Testis (tissue), 3 donors: Measurements from ENCODE around the gene C2CD4C. TPM values are rescaled to one million over a fixed set of nuclear protein-coding genes. Genes with fewer than 3 reads are reported as not detected.
"Not testable (repeated sequence)": the region's sequence is repeated elsewhere in the genome, so short reads cannot be mapped to it uniquely, and the experiment has no call there.

Experiments used
- DNase-seq: peaks from one replicate; pipeline ENCODE4 v3.0.0-alpha.2; 2019
- H3K27ac ChIP-seq, 2 donors: fragments of 200-600 bp; sonication (generic); one replicate each; pipeline ENCODE4 v1.5.1; 2019
- H3K27me3 ChIP-seq: fragments of 200-600 bp; sonication (generic); one replicate; pipeline ENCODE4 v1.5.1; 2019
- H3K36me3 ChIP-seq: fragments of 200-600 bp; sonication (generic); one replicate; pipeline ENCODE4 v1.5.1; 2017; ENCODE audit warnings: low read depth; ENCODE audit errors: missing control alignments
- H3K4me1 ChIP-seq: fragments of 200-600 bp; sonication (generic); one replicate; pipeline ENCODE4 v1.5.1; 2019
- H3K4me3 ChIP-seq, 2 donors: fragments of 200-600 bp; sonication (generic); one replicate each; pipeline ENCODE4 v1.5.1; 2017 to 2019
- H3K9me3 ChIP-seq: fragments of 200-600 bp; sonication (generic); one replicate; pipeline ENCODE4 v1.5.1; 2017
- CTCF ChIP-seq, 3 experiments: fragments of 450-650 bp in 2 of 3; fragments of 200-600 bp in 1 of 3; sonication (generic) in 1 of 3; IDR thresholded peaks; one replicate each; pipeline ENCODE4 v1.5.1; 2016 to 2019; ENCODE audit warnings: antibody characterized with exemption in 3 of 3, mild to moderate bottlenecking in 2 of 3, moderate library complexity in 1 of 3
- POLR2A ChIP-seq: fragments of 450-650 bp; IDR thresholded peaks from one replicate; pipeline ENCODE4 v1.6.1; 2017; ENCODE audit warnings: antibody characterized with exemption, mild to moderate bottlenecking, moderate library complexity
- WGBS, 2 donors: methylation state at CpG; one replicate each; pipeline ENCODE4 v1.1.5; 2018; 5-methylcytosine and 5-hydroxymethylcytosine counted together
- intact Hi-C: fragments of 100-400 bp; cut with DNase I; formaldehyde crosslinking; loops from one replicate; pipeline ENCODE4 v1.15.1; 2023; ENCODE audit warnings: low total_unique reads
- polyA plus RNA-seq: library from polyadenylated mRNA; stranded (reverse); fragments of 350-450 nt; fragmentation: Illumina TruSeq; extraction: RNeasy Lipid Tissue Mini Kit (QIAGEN cat#74804); gene quantifications from one replicate; pipeline ENCODE4 v1.2.3, GENCODE V29; 2014; ENCODE audit warnings: low read depth, low replicate concordance; ENCODE audit not compliant: insufficient read depth
- total RNA-seq, 2 donors: library from RNA; depleted of rRNA; stranded (reverse); fragments of >200 nt; gene quantifications; one replicate each; pipeline ENCODE4 v1.2.3, GENCODE V29; 2016

The C2CD4C gene
- total and polyA plus RNA-seq, 3 donors from 2014 or later, result 0.88 to 5.4 (median 5.3) TPM

GRCh38 chr19:455851-456546 is 47.1 kb upstream of the C2CD4C start:
- H3K27ac ChIP-seq, result no peak overlapping the region
- TF ChIP-seq CTCF (IDR thresholded peaks at IDR 0.05) (no peak), POLR2A (no peak)
- H3K36me3 ChIP-seq, result no peaks in the 10 kb centered on the region
- no peak overlapping the region for H3K4me3 ChIP-seq
- 89 to 92% methylated on average over 14 to 31 of the region's 31 CpGs for whole genome bisulfite sequencing, 2 donors
- no peaks in the 10 kb centered on the region for H3K9me3 ChIP-seq
- H3K27me3 ChIP-seq, result no peaks in the 10 kb centered on the region
- no peaks in the 10 kb centered on the region for H3K4me1 ChIP-seq
- DNase-seq, result no peak
- intact Hi-C loops, result no loop called here

- Histone ChIP-seq H3K27ac (no peak overlapping the region), H3K36me3 (no peaks in the 10 kb centered on the region), H3K4me3 (no peak overlapping the region), H3K27me3 (no peaks in the 10 kb centered on the region), H3K4me1 (no peaks in the 10 kb centered on the region), H3K9me3 (no peaks in the 10 kb centered on the region)
- DNase-seq, result no peak
- TF ChIP-seq POLR2A (no peak), CTCF (IDR thresholded peaks at IDR 0.05) (no peak)
- intact Hi-C loops, result no loop called here
- 95 to 97% methylated on average over 10 to 39 of the region's 39 CpGs for WGBS, 2 donors
These were observed 46.2 kb upstream of the C2CD4C start for GRCh38 chr19:455031-455705.

GRCh38 chr19:453606-454005 is 44.7 kb upstream of the C2CD4C start:
- TF ChIP-seq POLR2A (no peak), CTCF (IDR thresholded peaks at IDR 0.05) (no peak)

GRCh38 chr19:452829-453228 is 43.9 kb upstream of the C2CD4C start:
- TF ChIP-seq POLR2A (no peak), CTCF (IDR thresholded peaks at IDR 0.05) (no peak)
- Histone ChIP-seq H3K27me3 (no peaks in the 10 kb centered on the region), H3K4me1 (peaks cover 4% of the 10 kb centered on the region), H3K9me3 (no peaks in the 10 kb centered on the region), H3K4me3 (no peak overlapping the region), H3K27ac (no peak overlapping the region), H3K36me3 (no peaks in the 10 kb centered on the region)
- DNase-seq, result no peak
- intact Hi-C loops, result no loop called here
- 94 to 96% methylated on average over 11 to 16 of the region's 16 CpGs for WGBS, 2 donors

More at GRCh38 chr19:453606-454005, 44.7 kb upstream of the C2CD4C start:
- no peak for DNase-seq
- no peaks in the 10 kb centered on the region for H3K36me3 ChIP-seq
- H3K27me3 ChIP-seq, result no peaks in the 10 kb centered on the region
- no peak overlapping the region for H3K4me3 ChIP-seq
- WGBS, 2 donors, result 92 to 96% methylated on average over 16 to 22 of the region's 22 CpGs
- no peaks in the 10 kb centered on the region for H3K9me3 ChIP-seq
- no peak overlapping the region for H3K27ac ChIP-seq
- intact Hi-C loops, result no loop called here
- H3K4me1 ChIP-seq, result no peaks in the 10 kb centered on the region

GRCh38 chr19:450912-451481 is 42.0 kb upstream of the C2CD4C start:
- H3K4me3 ChIP-seq, H3K4me1 ChIP-seq, H3K36me3 ChIP-seq, H3K27ac ChIP-seq, DNase-seq, H3K27me3 ChIP-seq, H3K9me3 ChIP-seq, intact Hi-C loops: not testable (repeated sequence)
- 96 to 98% methylated on average over 21 to 33 of the region's 33 CpGs for WGBS, 2 donors
